Tibial nerve (tissue), 4 donors: ENCODE data around the gene IWS1. TPM values are rescaled to one million over a fixed set of nuclear protein-coding genes. Genes with fewer than 3 reads are reported as not detected.

Experiments used
- DNase-seq, 2 donors: peaks; one replicate each; pipeline ENCODE4 v3.0.0-alpha.2; 2019; ENCODE audit warnings: low spot score in 2 of 2
- H3K27ac ChIP-seq, 4 donors: fragments of 200-600 bp; sonication (generic) in 3 of 4; one replicate each; pipeline ENCODE4 v1.5.1; 2017 to 2019; ENCODE audit warnings: mild to moderate bottlenecking in 1 of 4
- H3K27me3 ChIP-seq, 2 donors: fragments of 200-600 bp; sonication (generic) in 1 of 2; one replicate each; pipeline versions ENCODE4 v1.5.1 to v1.6.0; 2017 to 2019
- H3K36me3 ChIP-seq, 3 donors: fragments of 200-600 bp; sonication (generic); one replicate each; pipeline ENCODE4 v1.5.1; 2018 to 2019
- H3K4me1 ChIP-seq, 4 donors: fragments of 200-600 bp; sonication (generic) in 3 of 4; one replicate each; pipeline ENCODE4 v1.5.1; 2017 to 2019
- H3K4me3 ChIP-seq, 4 donors: fragments of 200-600 bp; sonication (generic) in 3 of 4; one replicate each; pipeline ENCODE4 v1.5.1; 2017 to 2019; ENCODE audit warnings: mild to moderate bottlenecking in 1 of 4, moderate library complexity in 1 of 4
- H3K9me3 ChIP-seq, 4 donors: fragments of 200-600 bp; sonication (generic) in 3 of 4; one replicate each; pipeline ENCODE4 v1.5.1; 2017 to 2019
- EP300 ChIP-seq, 2 donors: sonication (generic); formaldehyde crosslinking; IDR thresholded peaks; one replicate each; pipeline ENCODE4 v1.6.1; 2017; ENCODE audit warnings: antibody characterized with exemption in 2 of 2, mild to moderate bottlenecking in 1 of 2
- POLR2A ChIP-seq, 2 donors: fragments of 450-650 bp; IDR thresholded peaks; one replicate each; pipeline ENCODE4 v1.6.1; 2017; ENCODE audit warnings: antibody characterized with exemption in 2 of 2, mild to moderate bottlenecking in 2 of 2, moderate library complexity in 2 of 2
- WGBS, 2 donors: methylation state at CpG; one replicate each; pipeline ENCODE4 v1.1.5; 2018; 5-methylcytosine and 5-hydroxymethylcytosine counted together
- total RNA-seq, 4 donors: library from RNA; depleted of rRNA; stranded (reverse); fragments of >200 nt; gene quantifications; one replicate each; pipeline ENCODE4 v1.1.0, GENCODE V29; 2016
- TF ChIP-seq, protein P1 (sequence below), 5 experiments: fragments of 200-600 bp in 3 of 5; fragments of 450-650 bp in 2 of 5; sonication (generic) in 3 of 5; IDR thresholded peaks; one replicate each; pipeline ENCODE4 v1.5.1; 2016 to 2019; ENCODE audit warnings: antibody characterized with exemption in 5 of 5, mild to moderate bottlenecking in 3 of 5, moderate library complexity in 2 of 5

IWS1 gene
- total RNA-seq, 4 donors from 2014 or later = 28.4 to 42.6 (median 39.6) TPM

DNA sequence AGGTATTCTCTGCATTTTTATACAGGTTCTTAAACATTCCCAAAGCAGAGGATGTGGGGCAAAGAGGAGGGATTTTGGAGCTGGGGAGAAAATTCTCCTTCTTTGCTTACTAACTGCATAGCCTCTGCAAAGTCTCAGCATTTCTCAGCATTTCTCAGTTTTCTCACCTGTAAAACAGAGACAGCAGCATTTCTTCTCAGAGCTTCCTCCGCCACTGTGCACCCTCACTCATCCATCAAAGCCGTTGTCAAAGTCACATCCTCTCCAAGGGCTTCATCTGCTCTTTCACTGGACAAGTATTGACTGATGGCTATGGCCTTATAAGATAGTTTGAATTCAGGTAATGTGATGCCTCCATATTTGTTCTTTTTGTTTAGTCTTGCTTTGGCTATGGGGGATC is 26.6 kb upstream of the IWS1 start:
- DNase-seq = no peak
- 82 to 93% methylated on average over 2 of the region's 2 CpGs for WGBS, 2 donors
- Histone ChIP-seq H3K27me3 (no peaks in the 10 kb centered on the region), H3K4me1 (no peaks in the 10 kb centered on the region), H3K36me3 (no peaks in the 10 kb centered on the region), H3K4me3 (no peak overlapping the region), H3K9me3 (peaks cover 0 to 9% (median 0%) of the 10 kb centered on the region in 4 donors), H3K27ac (no peak overlapping the region)
- TF ChIP-seq, protein P1, sequence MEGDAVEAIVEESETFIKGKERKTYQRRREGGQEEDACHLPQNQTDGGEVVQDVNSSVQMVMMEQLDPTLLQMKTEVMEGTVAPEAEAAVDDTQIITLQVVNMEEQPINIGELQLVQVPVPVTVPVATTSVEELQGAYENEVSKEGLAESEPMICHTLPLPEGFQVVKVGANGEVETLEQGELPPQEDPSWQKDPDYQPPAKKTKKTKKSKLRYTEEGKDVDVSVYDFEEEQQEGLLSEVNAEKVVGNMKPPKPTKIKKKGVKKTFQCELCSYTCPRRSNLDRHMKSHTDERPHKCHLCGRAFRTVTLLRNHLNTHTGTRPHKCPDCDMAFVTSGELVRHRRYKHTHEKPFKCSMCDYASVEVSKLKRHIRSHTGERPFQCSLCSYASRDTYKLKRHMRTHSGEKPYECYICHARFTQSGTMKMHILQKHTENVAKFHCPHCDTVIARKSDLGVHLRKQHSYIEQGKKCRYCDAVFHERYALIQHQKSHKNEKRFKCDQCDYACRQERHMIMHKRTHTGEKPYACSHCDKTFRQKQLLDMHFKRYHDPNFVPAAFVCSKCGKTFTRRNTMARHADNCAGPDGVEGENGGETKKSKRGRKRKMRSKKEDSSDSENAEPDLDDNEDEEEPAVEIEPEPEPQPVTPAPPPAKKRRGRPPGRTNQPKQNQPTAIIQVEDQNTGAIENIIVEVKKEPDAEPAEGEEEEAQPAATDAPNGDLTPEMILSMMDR (IDR thresholded peaks at IDR 0.05) = no peak
- no peak for TF ChIP-seq POLR2A (IDR thresholded peaks at IDR 0.05)
- TF ChIP-seq EP300 (IDR thresholded peaks at IDR 0.05) = no peak

DNA sequence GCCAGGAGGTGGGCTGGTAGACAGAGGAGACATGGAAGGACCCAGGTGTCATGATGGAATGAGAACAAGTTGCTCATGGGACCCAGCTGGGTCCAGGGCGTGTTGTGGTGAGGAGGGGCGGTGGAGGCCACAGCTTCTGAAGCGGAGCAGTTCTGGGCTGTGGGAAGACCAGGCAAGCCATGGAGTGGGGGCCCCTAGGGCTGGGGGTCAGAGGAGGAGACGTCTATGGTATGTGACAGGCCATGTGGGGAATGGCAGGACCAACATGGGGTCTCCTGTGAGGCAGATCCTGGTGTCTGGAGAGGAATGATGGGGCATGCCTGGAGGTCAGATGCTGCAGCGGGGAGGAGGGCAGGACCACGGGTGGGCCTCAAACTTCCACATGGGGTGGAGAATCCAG is 26.0 kb upstream of the IWS1 start:
- no peak for DNase-seq
- H3K9me3 ChIP-seq = peaks cover 0 to 9% (median 0%) of the 10 kb centered on the region in 4 donors
- H3K4me3 ChIP-seq = no peak overlapping the region
- no peaks in the 10 kb centered on the region for H3K36me3 ChIP-seq
- TF ChIP-seq EP300 (IDR thresholded peaks at IDR 0.05) = no peak
- TF ChIP-seq, protein P1 (IDR thresholded peaks at IDR 0.05) = no peak
- no peak for TF ChIP-seq POLR2A (IDR thresholded peaks at IDR 0.05)
- 78% methylated on average over 6 of the region's 6 CpGs for WGBS, 2 donors
- no peak overlapping the region for H3K27ac ChIP-seq
- no peaks in the 10 kb centered on the region for H3K27me3 ChIP-seq
- H3K4me1 ChIP-seq = no peaks in the 10 kb centered on the region

DNA sequence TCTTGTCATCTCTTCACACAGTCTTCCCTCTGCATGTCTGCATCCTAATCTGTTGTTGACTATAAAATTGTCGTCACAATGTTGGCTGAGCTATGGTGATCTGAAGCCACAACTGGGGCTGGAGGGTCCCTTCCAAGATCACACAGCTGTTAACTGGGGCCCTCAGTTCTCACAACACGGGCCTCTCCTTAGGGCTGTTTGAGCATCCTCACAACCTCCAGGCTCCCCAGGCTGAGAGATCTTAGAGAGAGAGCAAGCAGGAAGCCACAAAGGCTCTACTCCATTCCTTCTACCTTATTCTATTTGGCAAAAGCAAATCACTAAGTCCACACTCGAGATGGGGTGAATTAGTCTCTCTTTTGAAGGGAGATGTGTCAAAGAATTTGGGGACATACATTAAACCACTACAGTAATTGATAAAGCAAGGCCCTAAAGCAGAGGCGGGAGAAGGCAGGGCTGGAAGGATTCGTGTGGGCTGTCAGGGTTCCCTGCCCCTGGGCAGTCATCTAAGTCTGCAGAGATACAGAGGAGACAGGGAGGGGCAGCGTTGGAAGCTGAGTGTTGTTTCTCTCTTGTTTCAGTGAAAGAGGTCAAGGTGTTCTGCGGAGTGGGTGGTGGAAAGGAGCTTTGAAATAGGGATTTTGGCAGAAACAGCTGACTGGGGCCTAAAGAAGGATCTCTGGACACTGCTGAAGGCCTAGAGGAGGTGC is 25.1 kb upstream of the IWS1 start:
- Histone ChIP-seq H3K27me3 (no peaks in the 10 kb centered on the region), H3K36me3 (no peaks in the 10 kb centered on the region), H3K4me1 (no peaks in the 10 kb centered on the region), H3K9me3 (peaks cover 0 to 3% (median 0%) of the 10 kb centered on the region in 4 donors), H3K4me3 (no peak overlapping the region), H3K27ac (no peak overlapping the region)
- DNase-seq = no peak
- WGBS, 2 donors = 71 to 73% methylated on average over 7 of the region's 7 CpGs
- TF ChIP-seq EP300 (IDR thresholded peaks at IDR 0.05) = no peak
- TF ChIP-seq POLR2A (IDR thresholded peaks at IDR 0.05) = no peak
- TF ChIP-seq, protein P1 (IDR thresholded peaks at IDR 0.05) = no peak

DNA sequence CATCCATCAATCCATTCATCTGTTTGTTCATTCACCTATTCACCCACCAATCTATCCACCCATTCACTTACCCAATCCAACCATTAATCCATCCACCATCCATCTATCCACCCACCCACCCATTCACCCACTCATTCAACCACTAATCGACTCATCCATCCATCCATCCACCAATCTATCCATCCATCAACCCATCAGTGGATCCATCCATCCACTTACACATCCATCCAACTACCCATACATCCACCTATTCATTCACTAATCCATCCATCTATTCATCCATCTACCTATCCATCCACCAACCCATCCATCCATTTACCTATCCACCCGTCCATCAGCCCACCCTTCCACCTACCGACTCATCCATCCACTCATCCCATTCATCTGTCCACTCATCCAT is 20.5 kb upstream of the IWS1 start:
- no peak for DNase-seq
- no peak overlapping the region for H3K27ac ChIP-seq
- no peaks in the 10 kb centered on the region for H3K27me3 ChIP-seq
- 76 to 88% methylated on average over 3 of the region's 3 CpGs for WGBS, 2 donors
- H3K4me3 ChIP-seq = no peak overlapping the region
- H3K4me1 ChIP-seq = no peaks in the 10 kb centered on the region
- no peaks in the 10 kb centered on the region for H3K9me3 ChIP-seq
- no peaks in the 10 kb centered on the region for H3K36me3 ChIP-seq
- TF ChIP-seq, protein P1 (IDR thresholded peaks at IDR 0.05) = no peak
- TF ChIP-seq POLR2A (IDR thresholded peaks at IDR 0.05) (no peak), EP300 (IDR thresholded peaks at IDR 0.05) (no peak)

DNA sequence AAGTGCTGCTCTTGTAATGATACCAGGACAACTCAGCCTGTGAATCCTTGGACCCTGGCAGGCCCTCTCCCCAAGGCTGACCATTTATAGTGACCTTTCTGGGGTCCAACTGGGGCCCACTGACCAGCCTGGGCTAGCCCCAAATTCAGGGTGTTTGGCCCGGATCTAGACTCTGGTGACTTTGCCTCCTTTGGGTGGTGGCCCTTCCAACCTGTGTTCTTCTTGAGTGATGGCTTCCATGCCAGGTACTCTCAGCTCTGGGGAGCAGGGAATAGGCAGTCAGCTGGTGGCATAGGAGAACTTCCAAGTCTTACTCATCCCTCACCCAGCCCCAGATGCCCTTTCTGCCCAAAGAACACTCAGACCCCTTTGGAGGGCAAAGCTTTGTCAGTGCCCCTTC is 19.5 kb upstream of the IWS1 start:
- H3K9me3 ChIP-seq = no peaks in the 10 kb centered on the region
- DNase-seq = no peak
- H3K4me3 ChIP-seq = no peak overlapping the region
- no peak overlapping the region for H3K27ac ChIP-seq
- TF ChIP-seq, protein P1 (IDR thresholded peaks at IDR 0.05) = no peak
- TF ChIP-seq EP300 (IDR thresholded peaks at IDR 0.05) (no peak), POLR2A (IDR thresholded peaks at IDR 0.05) (no peak)
- no peaks in the 10 kb centered on the region for H3K4me1 ChIP-seq
- WGBS, 2 donors = 100% methylated on average over 1 of the region's 1 CpG
- H3K27me3 ChIP-seq = no peaks in the 10 kb centered on the region
- H3K36me3 ChIP-seq = no peaks in the 10 kb centered on the region
